KMS-11 (cell line): ENCODE measurements around the gene RNU4-1.

Experiments used
- H2AFZ ChIP-seq: fragments of 200-600 bp; sonication (generic); 2 replicates; pipeline ENCODE4 v1.6.1; 2016; ENCODE audit warnings: antibody characterized with exemption, mixed run types, low read depth
- H3K27ac ChIP-seq: fragments of 200-600 bp; sonication (generic); 2 replicates; pipeline ENCODE4 v1.6.1; 2016; ENCODE audit warnings: mild to moderate bottlenecking, mixed run types
- H3K27me3 ChIP-seq: fragments of 200-600 bp; sonication (generic); 2 replicates; pipeline ENCODE4 v1.6.1; 2017; ENCODE audit warnings: mild to moderate bottlenecking, low read depth, mixed run types, moderate library complexity; ENCODE audit not compliant: insufficient read depth
- H3K36me3 ChIP-seq: fragments of 200-600 bp; sonication (generic); 2 replicates; pipeline ENCODE4 v1.6.1; 2017; ENCODE audit warnings: mild to moderate bottlenecking, mixed run types; ENCODE audit not compliant: insufficient read depth
- H3K4me1 ChIP-seq: fragments of 200-600 bp; sonication (generic); 2 replicates; pipeline ENCODE4 v1.6.1; 2016; ENCODE audit warnings: mild to moderate bottlenecking, low read depth, mixed run types; ENCODE audit not compliant: poor library complexity, severe bottlenecking
- H3K4me2 ChIP-seq: fragments of 200-600 bp; sonication (generic); 2 replicates; pipeline ENCODE4 v1.7.0; 2016; ENCODE audit warnings: mild to moderate bottlenecking, mixed run types
- H3K4me3 ChIP-seq: fragments of 200-600 bp; sonication (generic); IDR thresholded peaks from 2 replicates; pipeline ENCODE4 v1.6.1; 2017; ENCODE audit warnings: low read depth, low read length, mixed read lengths; ENCODE audit not compliant: insufficient read depth
- H3K79me2 ChIP-seq: fragments of 200-600 bp; sonication (generic); 2 replicates; pipeline ENCODE4 v1.6.1; 2016; ENCODE audit warnings: low read depth, mixed run types; ENCODE audit not compliant: insufficient read depth
- H3K9ac ChIP-seq: fragments of 200-600 bp; sonication (generic); 2 replicates; pipeline ENCODE4 v1.6.1; 2016; ENCODE audit warnings: mild to moderate bottlenecking, mixed run types
- H4K20me1 ChIP-seq: fragments of 200-600 bp; sonication (generic); 2 replicates; pipeline ENCODE4 v1.6.1; 2016; ENCODE audit warnings: mild to moderate bottlenecking, mixed run types; ENCODE audit not compliant: insufficient read depth
- TF ChIP-seq, protein P1 (sequence below): fragments of 200-600 bp; sonication (generic); conservative IDR thresholded peaks from 2 replicates; pipeline ENCODE4 v1.6.1; 2017; ENCODE audit warnings: low read depth, mild to moderate bottlenecking, antibody characterized with exemption, low read length, moderate library complexity, mixed read lengths

RNU4-1 gene

DNA sequence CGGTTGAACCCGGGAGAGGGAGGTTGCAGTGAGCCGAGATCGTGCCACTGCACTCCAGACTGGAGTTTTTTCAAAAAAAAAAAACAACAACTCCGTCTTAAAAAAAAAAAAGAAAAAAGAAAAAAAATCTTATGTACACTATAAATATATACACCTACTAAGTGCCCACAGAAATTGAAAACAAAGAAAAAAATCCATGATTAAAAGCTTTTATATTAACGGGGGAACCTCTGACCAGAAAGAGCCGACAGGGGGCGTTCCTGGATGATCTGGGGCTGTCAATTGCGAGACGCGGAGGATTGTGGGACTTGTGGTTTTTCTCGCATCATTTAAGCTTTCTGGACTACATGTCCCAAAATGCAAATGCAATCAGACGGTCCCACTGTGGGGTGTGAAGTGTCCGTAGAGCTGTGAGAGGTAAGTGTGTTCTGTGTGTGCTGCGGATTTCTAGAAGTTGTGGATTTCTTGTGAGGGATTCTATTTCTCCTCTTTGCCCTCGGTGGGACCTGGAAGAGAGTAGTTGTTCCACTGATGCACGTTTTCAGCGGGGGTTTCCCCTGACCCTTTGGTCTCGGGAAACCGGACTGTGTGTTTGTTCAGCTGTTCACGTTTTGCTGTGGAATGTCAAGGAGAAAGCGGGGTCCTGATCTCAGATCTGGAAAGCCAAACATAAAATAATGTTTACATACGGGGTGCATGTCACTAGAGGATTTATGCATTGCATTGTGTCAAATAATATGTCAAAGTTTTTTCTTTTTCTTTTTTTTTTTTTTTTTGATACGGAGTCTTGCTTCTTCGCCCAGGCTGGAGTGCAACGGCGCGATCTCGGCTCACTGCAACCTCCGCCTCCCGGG lies 9.2 kb upstream of the RNU4-1 start, which contains the start of gene SIRT4:
TSS of gene SIRT4 (plus strand) at position 360 of the 854 bp plus-strand sequence. CDS start 1,241 bp downstream, outside the sequence.
- Histone ChIP-seq H3K9ac (peak within 1 kb of the TSS; percentile 37; the same call in 1 of the 2 replicates), H3K27ac (no peak within 1 kb of the TSS), H3K79me2 (no peaks in the 10 kb centered on the region), H4K20me1 (no peaks in the 10 kb centered on the region), H3K36me3 (no peaks in the 10 kb centered on the region), H3K4me2 (peak within 1 kb of the TSS; percentile 83; the same call in 1 of the 2 replicates), H2AFZ (peak within 1 kb of the TSS; percentile 85; the same call in 1 of the 2 replicates), H3K27me3 (no peaks in the 10 kb centered on the region), H3K4me1 (no peaks in the 10 kb centered on the region), H3K4me3 (no peak within 1 kb of the TSS)
- TF ChIP-seq, protein P1, sequence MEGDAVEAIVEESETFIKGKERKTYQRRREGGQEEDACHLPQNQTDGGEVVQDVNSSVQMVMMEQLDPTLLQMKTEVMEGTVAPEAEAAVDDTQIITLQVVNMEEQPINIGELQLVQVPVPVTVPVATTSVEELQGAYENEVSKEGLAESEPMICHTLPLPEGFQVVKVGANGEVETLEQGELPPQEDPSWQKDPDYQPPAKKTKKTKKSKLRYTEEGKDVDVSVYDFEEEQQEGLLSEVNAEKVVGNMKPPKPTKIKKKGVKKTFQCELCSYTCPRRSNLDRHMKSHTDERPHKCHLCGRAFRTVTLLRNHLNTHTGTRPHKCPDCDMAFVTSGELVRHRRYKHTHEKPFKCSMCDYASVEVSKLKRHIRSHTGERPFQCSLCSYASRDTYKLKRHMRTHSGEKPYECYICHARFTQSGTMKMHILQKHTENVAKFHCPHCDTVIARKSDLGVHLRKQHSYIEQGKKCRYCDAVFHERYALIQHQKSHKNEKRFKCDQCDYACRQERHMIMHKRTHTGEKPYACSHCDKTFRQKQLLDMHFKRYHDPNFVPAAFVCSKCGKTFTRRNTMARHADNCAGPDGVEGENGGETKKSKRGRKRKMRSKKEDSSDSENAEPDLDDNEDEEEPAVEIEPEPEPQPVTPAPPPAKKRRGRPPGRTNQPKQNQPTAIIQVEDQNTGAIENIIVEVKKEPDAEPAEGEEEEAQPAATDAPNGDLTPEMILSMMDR: peak; percentile 77

DNA sequence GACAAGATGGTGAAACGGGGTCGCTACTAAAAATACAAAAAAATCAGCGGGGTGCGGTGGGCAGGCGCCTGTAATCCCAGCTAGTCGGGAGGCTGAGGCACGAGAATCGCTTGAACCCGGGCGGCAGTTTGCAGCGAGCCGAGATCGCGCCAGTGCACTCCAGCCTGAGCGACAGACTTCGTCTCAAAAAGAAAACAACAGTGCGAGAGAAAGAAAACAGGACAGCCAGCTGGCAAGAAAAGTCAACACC lies 701 bp downstream of the RNU4-1 start:
- no peaks in the 10 kb centered on the region for H4K20me1 ChIP-seq
- H3K79me2 ChIP-seq: no peaks in the 10 kb centered on the region
- peak overlapping the region; percentile 57; the same call in 1 of the 2 replicates for H3K4me2 ChIP-seq
- H3K4me1 ChIP-seq: no peaks in the 10 kb centered on the region
- H3K4me3 ChIP-seq: no peak overlapping the region
- peak overlapping the region; percentile 99 for H3K27ac ChIP-seq
- H3K36me3 ChIP-seq: no peaks in the 10 kb centered on the region
- no peaks in the 10 kb centered on the region for H3K27me3 ChIP-seq
- peak overlapping the region; percentile 23; the same call in 1 of the 2 replicates for H2AFZ ChIP-seq
- TF ChIP-seq, protein P1: no peak
- H3K9ac ChIP-seq: peak overlapping the region; percentile 92

DNA sequence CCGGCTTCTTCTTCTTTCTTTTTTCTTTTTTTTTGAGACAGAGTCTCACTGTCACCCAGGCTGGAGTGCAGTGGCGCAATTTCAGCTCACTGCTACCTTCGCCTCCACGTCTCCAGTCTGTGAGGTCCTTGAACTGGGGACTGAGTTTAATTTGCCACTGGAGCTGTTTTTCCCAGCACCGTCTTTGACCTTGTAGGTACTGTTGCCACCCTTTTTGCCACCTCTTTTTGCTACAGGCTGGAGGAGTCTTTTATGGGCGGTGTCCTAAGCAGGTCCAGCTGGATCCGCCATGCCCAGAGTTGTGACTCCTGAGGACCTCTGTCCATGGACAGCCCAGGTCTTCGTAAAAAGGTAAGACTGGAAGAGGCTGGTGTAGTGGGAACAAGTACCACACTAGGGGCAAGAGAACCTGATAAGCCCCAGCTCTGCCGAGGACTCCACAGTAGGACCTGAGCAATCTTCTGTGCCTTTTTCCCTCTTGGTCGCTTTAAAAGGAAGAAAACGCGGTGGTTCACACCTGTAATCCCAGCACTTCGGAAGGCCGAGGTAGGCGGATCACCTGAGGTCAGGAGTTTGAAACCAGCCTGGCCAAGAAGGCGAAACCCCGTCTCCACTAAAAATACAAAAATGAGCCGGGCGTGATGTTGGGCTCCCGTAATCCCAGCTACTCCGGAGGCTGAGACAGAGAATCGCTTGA lies 2.3 kb downstream of the RNU4-1 start:
- no peaks in the 10 kb centered on the region for H3K36me3 ChIP-seq
- H3K9ac ChIP-seq: peak overlapping the region; percentile 92; the same call in 1 of the 2 replicates
- H3K79me2 ChIP-seq: no peaks in the 10 kb centered on the region
- H2AFZ ChIP-seq: peak overlapping the region; percentile 47
- no peaks in the 10 kb centered on the region for H4K20me1 ChIP-seq
- H3K27me3 ChIP-seq: no peaks in the 10 kb centered on the region
- H3K27ac ChIP-seq: peak overlapping the region; percentile 99; the same call in 1 of the 2 replicates
- TF ChIP-seq, protein P1: no peak
- peak overlapping the region; percentile 57 for H3K4me2 ChIP-seq
- no peaks in the 10 kb centered on the region for H3K4me1 ChIP-seq
- no peak overlapping the region for H3K4me3 ChIP-seq

DNA sequence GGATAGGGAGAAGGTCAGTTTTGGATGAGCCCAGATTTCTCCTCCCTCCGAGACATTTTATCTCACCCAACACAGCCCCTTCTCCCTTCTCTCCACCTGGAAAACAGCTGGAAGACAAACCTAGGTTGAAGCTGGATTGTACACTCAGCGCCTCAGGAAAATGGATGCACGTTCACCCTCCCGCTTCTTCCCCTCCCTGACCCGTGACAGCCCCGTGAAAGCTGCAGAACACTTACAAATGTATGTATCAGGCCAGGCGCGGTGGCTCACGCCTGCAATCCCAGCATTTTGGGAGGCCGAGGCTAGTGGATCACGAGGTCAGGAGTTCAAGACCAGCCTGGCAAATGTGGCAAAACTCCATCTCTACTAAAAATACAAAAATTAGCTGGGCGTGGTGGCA lies 5.5 kb downstream of the RNU4-1 start:
- TF ChIP-seq, protein P1: no peak
- no peak overlapping the region for H3K27ac ChIP-seq
- no peak overlapping the region for H3K4me2 ChIP-seq

More for the DNA sequence above, 5.5 kb downstream of the RNU4-1 start:
- H3K4me1 ChIP-seq: no peaks in the 10 kb centered on the region
- H3K27me3 ChIP-seq: no peaks in the 10 kb centered on the region
- H4K20me1 ChIP-seq: no peaks in the 10 kb centered on the region
- no peak overlapping the region for H3K4me3 ChIP-seq
- H3K9ac ChIP-seq: no peak overlapping the region
- no peaks in the 10 kb centered on the region for H3K79me2 ChIP-seq
- no peaks in the 10 kb centered on the region for H3K36me3 ChIP-seq
- no peak overlapping the region for H2AFZ ChIP-seq
